MV-4-11 (cell line): ENCODE measurements around the gene TSPAN14.
A peak's percentile ranks its signal among the peaks of the same experiment; 100 is the strongest.
"Not testable (repeated sequence)": the region's sequence is repeated elsewhere in the genome, so short reads cannot be mapped to it uniquely, and the experiment has no call there.

ENCODE experiments used
- DNase-seq: peaks from one replicate; lab custom pipeline; 2025; lab: John Stamatoyannopoulos, UW

Gene TSPAN14

DNA sequence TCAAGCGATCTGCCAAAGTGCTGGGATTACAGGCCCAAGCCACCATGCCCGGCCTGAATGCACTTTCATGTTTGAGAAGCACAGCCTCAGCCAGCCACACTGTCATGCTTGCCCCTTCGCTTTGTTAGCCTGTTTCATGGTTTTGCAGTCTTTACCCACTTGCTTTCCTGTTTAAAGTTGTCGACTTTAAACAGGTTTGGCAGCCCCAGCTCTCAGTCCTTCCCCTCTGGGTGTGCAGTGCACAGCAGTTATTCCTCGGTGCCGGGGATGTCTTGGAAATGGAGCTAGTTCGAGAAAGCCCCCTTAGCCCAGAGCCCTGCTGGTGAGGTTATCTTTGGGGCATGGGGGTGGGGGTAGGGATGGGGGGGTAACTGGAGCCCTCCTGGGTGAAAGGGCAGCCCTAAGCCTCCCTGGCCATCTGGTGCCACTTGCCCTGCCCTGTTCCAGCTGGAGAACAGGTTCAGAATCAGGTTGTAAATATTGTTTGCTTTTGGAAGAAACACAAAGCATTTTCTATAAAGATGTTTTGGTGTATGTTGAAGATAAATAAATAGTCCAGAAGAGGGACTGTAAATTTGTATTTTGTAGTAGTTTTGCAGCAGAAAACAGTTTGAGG lies 14.8 kb downstream of the TSPAN14 start:
- no peak for DNase-seq

DNA sequence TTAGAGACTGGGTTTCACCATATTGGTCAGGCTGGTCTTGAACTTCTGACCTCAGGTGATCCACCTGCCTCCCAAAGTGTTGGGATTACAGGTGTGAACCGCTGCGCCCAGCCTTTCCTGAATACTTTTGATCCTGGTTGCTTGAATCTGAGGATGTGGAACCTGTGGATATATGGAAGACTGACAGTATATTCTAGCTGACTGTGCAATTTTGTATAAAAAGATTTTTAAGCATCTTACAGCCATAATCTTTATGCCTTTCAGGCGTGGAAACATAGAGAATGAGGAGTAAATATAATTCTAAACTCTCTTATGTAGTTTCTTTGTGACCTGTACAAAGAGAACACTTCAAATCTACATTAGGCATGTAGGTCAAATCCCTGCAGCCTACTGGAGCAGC lies 16.2 kb downstream of the TSPAN14 start:
- no peak for DNase-seq

DNA sequence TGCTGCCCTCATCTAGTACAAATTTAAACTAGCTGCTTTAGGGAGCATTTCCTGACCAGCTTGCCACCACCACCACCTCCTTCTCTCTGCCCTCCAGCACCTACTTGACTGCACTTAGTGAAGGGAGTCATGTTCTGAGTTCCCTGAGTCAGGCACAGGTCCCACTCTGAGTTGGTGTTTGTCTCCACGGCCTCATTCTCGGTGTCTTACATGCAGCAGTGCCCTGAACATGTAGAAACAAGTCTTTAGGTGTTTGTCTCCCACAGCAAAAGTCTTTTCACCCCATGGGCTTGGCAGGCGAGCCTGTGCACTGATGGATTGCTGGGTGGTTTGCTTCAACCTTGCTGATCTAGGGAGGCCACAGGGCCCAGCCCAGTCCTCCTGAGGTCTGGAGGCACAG lies 16.9 kb downstream of the TSPAN14 start:
- no peak for DNase-seq

DNA sequence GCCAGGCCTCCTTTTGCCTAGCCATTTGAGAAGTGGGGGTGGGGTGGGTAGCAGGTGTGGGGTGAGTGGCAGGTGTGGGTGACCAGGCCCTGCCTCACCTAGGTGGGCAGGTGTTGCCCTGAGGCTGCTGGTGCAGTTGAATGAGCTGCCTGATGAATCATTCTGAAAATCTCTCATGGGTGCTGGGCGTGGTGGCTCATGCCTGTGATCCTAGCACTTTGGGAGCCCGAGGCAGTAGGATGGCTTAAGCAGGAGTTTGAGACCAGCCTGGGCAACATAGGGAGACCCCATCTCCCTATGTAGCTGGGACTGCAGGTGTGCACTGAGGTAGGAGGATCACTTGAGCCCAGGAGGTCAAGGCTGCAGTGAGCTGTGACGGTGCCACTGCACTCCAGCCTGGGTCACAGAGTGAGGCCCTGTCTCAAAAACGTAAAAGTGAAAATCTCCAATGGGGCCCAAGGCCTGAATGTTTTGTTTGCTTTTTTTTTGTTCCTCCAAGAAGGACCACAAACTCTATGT lies 17.7 kb downstream of the TSPAN14 start:
- no peak for DNase-seq

DNA sequence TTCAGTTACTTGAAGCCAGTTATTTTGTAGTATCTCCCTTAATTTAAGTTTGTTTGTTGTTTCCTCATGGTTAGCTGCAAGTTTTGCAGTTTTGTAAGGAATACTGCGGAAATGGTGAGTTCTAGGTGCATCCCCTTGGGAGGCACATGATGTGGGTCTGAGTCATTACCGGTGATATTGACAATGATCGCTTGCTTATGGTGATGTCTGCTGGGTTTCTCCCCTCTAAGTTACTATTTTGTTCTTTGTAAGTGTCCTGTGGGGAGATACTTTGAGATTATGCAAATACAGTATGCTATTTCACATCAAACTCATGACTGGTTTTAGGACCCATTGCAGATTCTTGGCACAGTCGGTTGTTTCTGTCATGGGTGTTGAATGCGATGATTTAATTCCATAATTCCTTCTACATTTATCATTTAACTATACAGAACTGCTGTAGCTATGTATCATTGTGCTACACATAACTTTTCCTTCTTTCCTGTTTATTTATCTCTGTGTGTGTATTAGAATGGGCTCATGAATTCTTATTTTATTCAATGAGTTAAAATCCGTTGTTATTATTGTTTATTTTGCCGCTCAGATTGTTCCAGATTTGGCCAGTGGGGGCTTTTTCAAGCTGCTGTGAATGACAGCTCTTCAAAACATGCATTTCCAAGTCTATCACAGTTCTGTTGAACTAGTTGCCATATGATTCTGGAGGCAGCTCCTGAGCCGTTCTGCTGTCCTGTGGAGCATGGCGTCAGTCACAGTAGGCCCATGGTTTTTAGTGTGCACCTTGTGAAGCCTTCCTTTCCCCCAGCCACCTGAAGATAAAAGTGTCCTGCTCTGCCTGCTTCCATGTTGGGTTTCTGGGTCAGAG lies 18.4 kb downstream of the TSPAN14 start:
- no peak for DNase-seq

DNA sequence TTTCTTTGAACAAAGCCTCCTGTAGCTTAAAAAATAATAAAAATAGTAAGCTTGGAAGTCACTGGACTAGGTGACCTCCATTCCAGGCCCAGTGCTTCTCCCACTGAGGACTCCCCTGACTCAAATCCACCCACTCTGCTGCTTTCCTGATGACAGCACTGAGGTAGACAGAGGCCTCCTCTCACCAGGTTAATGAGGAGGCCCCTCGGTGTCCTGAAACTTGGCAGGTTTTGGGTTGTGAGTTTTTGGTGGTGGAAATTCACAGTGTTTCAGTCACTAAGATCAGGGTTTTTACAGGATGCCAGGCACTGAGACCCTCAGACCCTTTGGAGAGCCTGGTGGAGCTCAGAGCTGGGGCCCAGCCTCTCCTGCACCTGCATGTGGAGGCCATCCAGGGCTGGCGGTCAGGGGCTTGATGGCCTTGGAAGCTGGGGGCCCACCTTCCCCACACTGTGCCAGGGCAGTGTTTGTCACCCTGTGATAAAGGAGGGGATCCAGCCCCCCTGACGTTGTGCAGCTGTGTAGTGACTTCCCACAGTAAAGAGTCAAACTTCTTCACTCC lies 19.1 kb downstream of the TSPAN14 start:
- DNase-seq, result no peak

DNA sequence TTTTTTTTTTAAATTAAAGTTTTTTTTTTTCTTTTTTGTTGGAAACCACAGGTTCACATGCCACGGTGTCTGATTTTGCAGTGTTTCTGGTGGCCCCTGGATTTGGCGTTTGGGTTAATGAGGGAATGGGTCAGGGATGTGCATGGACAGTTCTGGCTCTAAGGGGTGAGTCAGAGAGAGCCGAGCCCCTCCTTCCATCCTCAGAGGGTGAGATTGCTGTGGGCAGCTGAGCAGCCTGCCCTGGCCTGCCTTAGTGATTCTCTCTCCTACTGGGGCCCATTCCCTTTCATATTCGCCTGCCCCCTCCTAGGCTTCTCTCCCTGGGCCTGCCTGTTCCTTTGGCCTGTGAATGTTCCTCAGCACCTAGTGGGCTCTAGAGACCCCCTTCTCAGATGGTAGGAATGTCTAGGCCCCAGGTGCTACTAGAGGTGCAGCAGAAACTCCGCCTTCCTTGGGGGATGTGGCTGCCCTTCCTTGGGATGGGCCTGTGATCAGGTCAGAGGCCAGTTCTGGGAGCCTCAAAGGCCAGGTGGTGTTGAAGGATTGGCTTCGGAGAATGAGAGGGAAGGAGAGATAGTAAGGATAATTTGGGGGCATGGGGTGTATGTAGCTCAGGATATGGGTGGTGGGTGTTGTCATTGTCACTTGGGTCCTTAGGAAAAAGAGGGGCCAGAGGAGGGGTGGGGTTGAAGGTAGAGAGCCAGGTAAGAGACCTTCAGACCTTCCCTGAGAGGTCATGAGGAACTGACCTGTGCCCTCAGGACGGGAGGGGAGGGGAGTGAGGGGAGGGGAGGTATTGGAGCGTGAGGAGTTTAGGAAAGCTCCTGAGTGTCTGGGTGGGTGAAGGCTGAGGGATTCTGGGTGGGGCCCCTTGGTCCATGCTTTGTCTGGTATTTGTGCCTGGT lies 19.8 kb downstream of the TSPAN14 start:
- no peak for DNase-seq

DNA sequence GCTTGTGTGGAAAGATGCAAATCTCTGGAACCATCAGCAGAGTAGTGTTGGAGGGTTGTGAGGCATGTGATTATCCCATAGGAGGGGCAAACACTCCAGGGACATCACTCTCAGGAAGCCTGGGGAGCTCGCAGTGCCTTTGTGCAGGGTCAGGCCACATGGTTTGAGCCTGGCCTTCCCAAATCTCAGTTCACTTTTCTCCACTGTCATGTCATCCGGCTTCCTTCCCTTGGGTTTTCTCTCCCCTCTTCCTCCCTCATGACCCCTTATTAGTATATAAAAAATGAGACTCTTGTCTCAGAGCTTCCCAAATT lies 20.4 kb downstream of the TSPAN14 start:
- DNase-seq, result no peak

DNA sequence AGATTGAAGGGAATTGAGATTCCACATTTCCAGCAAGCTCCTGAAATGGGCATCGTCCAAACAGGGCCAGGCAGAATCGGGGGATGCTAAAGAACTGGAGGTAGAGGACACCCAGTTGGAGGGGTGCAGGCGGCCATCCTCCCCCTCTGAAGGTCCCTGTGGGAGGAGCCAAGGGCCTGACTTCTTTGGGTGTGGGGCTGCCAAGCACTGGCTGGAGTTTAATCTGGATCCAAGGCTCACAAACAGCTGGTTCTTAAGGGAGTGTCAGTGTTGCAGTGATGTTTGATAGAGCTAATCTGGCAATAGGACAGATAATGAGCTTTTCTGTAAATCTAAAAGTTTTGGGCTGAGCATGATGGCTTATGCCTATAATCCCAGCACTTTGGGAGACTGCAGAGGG lies 20.8 kb downstream of the TSPAN14 start:
- DNase-seq, result no peak

DNA sequence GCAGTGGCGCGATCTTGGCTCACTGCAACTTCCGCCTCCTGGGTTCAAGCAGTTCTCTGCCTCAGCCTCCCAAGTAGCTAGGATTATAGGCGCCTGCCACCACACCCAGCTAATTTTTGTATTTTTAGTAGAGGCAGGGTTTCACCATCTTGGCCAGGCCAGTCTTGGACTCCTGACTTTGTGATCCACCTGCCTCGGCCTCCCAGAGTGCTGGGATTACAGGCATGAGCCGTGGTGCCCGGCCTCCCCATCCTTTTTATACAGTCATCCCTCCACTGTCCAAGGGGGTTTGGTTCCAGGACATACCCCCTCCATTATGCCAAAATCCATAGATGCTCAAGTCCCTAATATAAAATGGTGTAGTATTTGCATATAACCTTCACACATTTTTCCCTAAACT lies 21.5 kb downstream of the TSPAN14 start:
- DNase-seq, result not testable (repeated sequence)

DNA sequence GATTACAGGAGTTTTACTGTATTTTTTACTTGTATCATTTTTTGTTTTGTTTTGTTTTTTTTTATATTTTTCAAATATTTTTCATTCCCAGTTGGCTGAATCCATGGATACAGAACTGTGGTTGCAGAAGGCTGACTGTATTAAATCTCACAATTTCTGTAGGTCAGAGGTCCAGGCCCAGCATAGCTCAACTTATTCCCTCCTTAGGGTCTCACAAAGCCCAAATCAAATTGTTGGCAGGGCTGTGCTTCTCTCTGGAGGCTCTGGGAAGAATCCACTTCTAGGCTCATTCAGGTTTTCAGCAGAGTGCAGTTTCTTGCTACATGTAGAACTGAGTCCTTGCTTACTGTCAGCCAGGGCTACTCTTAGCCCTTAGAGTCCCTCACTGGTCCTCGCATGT lies 22.6 kb downstream of the TSPAN14 start:
- DNase-seq, result no peak

DNA sequence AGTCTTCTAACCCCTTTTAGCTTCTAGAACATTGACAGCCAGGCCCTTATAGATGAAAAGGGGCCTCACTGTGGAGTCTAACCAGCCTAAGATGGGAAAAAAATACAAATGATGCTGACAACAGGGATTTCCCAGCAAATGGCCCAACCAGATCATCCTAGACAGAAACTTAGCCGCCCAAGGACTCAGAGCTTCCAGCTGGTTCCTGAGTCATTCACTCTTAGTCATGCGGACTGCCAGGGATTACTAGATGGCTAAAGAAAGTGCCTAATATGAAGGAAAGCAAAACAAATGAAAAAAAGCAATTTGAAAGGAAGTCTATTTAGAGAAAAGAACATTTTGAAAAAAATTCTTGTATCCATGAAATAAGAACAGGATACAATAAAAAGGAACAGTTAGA lies 23.7 kb downstream of the TSPAN14 start:
- peak; percentile 8 for DNase-seq

DNA sequence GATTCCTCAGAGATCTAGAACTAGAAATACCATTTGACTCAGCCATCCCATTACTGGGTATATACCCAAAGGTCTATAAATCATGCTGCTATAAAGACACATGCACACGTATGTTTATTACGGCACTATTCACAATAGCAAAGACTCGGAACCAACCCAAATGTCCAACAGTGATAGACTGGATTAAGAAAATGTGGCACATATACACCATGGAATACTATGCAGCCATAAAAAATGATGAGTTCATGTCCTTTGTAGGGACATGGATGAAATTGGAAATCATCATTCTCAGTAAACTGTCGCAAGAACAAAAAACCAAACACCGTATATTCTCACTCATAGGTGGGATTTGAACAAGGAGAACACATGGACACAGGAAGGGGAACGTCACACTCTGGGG lies 26.3 kb downstream of the TSPAN14 start:
- DNase-seq, result not testable (repeated sequence)

DNA sequence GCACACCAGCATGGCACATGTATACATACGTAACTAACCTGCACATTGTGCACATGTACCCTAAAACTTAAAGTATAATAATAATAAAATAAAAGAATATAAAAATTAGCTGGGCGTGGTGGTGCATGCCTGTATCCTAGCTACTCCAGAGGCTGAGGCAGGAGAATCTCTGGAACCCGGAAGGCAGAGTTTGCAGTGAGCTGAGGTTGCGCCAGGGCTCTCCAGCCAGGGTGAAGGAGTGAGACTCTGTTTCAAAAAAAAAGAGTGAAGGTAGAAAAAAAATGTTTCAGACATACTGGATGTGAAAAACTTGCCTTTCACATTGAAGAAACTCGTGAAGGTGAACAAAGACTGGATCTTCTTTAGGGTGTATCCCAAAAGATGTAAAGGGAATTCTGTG lies 26.7 kb downstream of the TSPAN14 start:
- DNase-seq, result no peak

DNA sequence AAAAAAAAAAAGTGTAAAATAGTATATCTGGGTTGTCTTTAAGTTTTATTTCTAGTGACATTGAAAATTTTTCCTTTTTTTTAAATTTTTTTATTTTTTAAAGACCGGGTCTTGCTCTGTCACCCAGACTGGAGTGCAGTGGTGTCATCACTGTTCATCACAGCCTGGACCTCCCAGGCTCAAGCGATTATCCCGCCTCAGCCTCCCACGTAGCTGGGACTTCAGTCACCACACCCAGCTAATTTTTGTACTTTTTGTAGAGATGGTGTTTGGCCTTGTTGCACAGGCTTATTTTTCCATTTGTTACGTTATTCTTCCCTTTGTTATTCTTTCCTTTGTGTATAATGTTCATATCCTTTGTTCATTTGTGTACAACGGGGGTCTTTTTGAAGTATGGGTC lies 30.1 kb downstream of the TSPAN14 start:
- no peak for DNase-seq

DNA sequence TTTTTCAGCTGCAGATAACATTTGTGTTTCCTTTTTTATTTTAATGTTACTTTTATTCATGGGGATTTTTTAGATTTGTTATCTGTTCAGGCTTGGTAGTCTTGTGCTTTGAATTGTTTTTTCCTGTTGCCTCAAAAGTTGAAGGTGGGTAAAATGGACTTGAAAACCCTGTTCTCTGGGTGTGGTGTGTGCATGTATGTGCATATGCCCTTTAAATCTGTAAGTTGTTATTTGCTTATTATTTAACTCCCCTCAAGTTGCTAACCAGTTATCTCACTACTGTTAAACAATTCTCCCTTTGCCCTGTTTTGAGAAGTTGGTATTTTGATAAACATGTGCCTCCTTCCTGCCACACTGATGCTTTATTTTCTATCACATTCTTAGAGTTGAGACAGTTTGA lies 30.6 kb downstream of the TSPAN14 start:
- no peak for DNase-seq

DNA sequence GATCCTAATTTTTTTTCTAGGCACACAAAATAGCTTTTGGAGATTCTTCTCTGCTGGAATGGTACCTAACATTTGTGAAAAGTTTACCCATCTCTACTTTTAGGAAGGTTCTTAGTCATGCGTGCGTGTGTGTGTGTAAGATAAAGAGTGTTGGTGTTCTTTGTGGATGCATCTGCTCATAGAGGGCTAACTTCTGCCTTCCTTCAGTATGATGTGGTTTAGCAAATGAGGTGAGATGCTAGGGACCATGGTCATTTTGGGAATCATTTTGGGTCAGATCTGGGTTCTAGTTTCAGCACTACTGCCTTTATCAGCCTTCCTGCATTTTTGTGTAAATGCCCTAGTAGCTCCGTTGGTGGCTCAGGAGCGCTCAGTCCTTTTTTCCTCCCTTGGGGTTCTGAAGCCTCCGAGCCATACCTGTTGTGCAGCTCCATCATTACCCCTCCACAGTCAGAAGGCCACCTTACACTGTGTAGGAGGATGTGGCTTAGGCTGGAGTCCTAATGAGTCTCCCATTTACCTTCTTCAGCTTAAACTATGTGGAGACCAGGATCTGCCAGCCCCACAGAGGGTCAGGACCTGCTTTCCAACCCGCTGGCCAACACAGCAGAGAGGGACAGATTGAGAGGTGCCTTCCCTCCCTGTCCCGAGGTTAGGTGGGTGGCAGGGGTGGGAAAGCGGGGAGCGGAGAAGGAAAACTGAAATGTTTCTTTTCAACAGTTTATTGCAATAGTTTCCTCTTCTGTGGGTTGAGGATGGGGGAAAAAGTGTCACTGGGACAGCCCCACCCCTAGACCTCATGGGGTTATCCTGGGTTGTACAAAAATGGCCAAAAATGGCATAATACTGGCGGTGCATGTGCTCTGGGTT lies 31.2 kb downstream of the TSPAN14 start:
- DNase-seq, result peak; percentile 32

DNA sequence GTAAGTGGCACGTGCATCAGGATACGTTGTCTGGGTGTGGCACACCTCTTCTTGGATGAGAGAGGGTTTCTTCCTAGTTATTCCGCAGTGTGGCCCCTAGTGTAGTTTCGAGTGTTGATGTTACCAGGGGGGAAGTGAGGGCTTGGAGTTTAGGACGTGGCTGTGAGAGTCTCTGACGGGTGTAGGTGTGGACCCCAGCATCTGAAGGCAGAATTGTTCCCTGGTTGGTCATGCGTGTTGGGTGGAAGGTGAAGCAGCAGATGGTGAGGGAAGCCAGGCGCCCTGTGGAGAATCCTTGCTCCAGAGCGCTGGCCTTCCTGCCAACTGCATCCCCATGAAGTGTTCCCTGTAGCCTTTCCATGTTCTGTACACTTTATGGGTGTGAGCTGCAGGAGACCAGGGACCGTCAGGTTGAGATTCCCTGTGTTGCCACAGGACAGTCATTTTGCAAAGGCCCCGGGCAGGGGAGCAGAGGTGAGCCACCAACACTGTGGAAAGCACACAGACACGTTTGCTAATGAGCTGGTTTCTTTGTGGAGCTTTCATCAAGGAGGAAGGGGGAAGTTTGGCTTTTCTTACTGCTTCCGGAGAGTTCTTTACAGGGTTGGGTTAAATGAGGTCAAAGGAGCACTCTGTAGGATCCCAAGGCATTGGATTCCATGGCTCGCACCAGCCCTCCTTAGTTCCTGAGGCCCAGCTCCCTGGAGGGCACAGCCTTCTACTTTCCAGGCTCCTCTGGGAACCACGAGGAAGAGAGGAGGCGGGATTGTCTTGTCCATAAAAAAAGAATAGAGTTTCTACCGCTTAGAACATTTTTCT lies 32.0 kb downstream of the TSPAN14 start:
- DNase-seq, result peak; percentile 58

DNA sequence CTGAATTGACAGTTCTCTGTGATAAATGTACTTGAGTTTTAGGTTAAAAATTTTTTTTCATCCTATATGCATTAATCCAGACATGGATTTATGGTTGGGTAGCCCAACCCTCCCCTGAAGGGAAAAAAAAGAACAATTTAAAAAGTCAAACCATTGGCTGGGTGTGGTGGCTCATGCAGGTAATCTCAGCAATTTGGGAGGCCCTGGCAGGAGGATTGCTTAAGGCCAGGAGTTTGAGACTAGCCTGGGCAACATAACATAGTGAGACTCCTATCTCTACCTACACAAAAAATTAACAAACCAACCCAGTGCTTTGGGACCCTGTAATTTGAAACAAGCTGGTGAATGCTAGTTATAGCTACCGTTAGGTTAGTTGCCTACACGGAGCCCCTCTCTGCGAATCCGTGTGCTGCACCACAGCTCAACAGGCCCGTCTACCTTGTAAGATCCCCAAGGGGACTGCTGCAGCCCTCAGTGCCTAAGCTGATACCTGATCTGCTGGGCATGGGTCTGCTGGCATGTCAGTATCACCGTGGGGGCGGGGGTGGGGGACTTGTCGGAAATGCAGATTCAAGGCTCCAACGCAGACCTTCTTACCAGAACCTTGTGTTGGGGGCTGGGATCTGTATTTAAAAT lies 32.8 kb downstream of the TSPAN14 start:
- no peak for DNase-seq

DNA sequence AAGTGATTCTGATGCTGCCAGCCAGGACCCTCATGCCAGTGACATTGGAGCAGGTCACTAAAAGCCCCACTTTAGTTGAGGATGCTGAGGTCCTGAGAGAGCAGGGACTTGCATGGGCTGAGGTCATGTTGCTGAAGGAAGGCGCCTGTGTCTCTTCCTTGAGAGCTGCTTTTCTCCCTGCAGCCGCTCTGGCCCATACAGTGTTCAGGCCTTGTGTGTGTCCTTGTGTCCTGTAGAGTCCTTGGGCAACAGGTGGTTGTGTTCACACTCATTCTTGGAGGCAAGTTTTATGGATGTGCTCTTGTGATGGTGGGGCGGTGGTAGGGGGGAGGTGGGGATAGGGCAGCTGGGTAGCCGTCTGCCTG lies 33.3 kb downstream of the TSPAN14 start:
- DNase-seq, result no peak
